ENCODE data around the gene NAA35.
"Not testable (repeated sequence)": the region's sequence is repeated elsewhere in the genome, so short reads cannot be mapped to it uniquely, and the experiment has no call there.

NAA35 gene

DNA sequence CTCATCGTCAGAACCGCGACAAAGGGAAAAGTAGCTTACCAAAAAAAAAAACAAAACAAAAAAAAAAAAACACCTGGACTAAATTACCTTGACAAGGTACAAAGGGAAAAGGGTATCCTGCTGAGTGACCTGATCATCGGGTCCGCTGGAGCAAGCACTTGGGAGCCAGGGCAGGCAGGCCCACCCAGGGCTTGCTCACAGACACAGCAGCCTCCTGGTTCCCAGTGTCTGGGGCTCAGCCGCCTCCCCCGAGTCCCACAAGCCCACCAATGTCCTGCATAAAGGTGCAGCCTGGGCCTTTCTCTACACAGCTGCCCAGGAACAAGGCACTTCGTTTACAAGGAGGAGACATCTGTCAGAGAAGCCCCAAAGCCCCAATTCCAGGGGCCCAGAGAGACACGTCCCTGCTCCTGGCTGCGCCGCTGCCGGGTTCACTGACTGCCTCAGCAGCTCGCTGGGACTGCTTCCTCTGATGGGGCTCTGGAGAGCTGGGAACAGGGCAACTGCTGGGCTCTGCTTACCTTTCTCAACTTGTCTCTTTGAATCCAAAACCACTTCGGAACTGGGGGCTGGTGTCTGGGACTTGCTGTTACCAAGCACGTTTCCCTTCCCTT, 95.0 kb downstream of the NAA35 start:
- no peak for DNase-seq

GRCh38 chr9:86036555-86036954, 95.6 kb downstream of the NAA35 start:
- no peak for DNase-seq

- DNase-seq, result no peak
Observed at GRCh38 chr9:86039991-86040860, 99.3 kb downstream of the NAA35 start.

DNA sequence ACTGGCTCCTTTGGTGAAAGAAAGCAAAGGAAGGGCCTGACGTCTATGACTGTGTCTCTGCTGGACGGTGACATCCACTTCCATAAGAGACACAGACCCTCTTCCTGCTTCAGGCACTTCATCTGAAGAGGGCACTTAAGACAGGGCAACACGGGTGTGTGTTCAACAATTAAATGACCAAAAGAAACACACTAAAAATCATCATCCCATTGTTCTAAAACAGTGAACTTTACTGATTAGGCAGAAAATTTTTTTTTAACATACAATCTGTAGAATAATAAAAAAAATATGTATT, 99.9 kb downstream of the NAA35 start:
- no peak for DNase-seq

GRCh38 chr9:86041311-86041741, 100.4 kb downstream of the NAA35 start:
- DNase-seq, result no peak

- DNase-seq, result no peak
Observed at GRCh38 chr9:86042199-86042978, 101.4 kb downstream of the NAA35 start.

- DNase-seq, result no peak
Observed at GRCh38 chr9:86043586-86043985, 102.6 kb downstream of the NAA35 start.

GRCh38 chr9:86043999-86044398, 103.1 kb downstream of the NAA35 start:
- DNase-seq, result no peak

DNA sequence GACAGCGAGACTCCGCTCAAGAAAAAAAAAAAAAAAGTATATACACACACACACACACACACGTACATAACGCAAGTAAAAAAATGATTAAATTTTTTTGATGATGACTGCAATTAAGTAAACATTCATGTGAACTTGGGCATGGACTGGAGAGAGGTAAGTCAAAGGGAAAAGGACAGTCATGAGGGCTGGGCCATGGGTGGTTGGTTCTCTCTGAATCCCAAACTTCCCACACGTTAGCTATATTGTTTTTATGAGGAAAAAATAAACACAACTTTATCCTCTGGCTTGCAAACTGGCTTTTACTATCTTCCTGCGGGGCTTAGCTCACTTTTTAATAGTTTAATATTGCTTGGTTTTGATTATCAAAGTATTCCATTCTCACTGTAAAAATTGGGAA, 104.7 kb downstream of the NAA35 start:
- DNase-seq, result no peak

DNA sequence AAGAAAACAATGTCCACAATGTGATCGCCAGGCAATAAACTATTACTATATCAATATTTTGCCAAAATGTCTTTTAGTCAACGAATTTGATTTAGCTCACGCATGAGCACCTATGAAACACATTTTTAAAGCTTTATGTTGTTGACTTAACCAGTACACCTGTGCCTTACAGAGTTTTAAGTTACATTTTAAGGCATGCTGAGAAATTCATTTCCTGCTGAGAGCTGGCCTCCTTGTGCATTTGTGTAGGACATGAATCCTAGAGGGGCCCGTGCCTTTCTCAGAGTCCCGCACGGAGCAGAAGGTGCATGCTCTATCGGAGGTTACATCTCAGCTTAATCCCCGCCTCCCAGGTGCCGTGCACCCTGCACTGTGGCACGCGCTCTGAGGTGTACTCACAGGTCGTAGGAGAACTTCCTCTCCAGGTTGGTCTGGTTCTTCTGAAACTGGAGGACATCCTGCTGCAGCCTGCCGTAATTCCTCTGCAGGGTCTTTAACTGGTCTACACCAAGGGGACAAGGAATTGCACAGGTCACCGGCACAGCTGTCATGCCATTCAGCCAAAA, 105.2 kb downstream of the NAA35 start:
- DNase-seq, result no peak

DNA sequence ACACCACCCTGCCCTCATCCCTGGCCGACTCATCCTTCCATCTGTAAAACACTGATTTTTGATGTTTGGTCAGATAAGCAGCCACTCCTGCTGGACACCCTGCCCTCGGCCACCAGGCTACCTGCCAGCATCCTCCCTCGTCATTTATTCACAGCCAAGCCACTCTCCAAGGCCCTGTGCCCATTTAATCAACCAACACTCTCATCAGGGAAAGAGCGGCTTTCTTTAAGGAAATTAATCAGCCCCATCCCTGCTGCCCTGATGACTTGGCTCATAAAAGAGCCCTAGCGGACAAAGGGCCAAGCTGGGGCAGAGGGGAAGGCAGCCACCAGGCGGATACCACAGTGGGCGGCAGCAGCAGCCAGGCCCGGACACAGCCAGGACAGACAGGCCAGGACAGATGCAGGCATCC, 106.0 kb downstream of the NAA35 start:
- no peak for DNase-seq

DNA sequence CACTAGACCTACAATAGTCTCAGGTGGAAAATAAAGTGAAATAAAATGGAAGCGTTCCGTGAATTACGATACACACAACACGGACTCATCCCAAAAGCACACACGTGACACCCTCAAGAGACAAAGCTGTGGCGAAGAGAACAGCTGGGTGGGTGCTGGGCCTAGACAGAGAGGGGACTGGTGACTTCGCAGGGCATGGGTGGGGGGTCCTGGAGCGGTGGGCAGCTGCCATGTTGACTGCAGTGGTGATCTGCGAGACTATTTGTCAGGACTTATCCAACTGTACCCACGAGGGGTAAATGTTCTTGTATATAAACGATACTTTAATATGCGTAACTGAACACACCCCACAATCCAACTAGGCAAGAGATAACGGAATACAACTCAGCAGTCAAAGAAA, 106.4 kb downstream of the NAA35 start:
- DNase-seq, result no peak

- DNase-seq, result not testable (repeated sequence)
Observed at GRCh38 chr9:86048018-86048742, 107.2 kb downstream of the NAA35 start.

- no peak for DNase-seq
Observed at GRCh38 chr9:86052556-86053468, 111.9 kb downstream of the NAA35 start.

DNA sequence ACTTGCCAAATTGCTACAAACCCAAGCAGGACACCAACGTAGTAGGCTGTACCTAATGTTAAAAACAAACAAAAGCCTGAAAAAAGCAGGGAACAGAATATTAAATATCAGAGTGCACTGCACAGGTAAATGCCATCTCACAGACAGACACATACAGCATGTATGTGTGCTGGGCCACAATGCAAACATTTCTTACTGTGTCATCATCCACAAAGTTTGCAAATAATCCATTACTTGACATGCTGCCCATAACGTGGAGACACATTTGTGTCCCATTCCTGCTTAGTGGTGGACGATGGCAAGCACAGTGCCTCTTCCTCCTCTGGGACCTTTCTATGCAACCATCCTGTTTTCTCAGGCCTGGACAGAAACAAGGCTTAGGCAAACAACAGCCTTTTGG, 113.7 kb downstream of the NAA35 start:
- DNase-seq, result no peak

GRCh38 chr9:86057491-86057890, 116.5 kb downstream of the NAA35 start:
- no peak for DNase-seq

DNA sequence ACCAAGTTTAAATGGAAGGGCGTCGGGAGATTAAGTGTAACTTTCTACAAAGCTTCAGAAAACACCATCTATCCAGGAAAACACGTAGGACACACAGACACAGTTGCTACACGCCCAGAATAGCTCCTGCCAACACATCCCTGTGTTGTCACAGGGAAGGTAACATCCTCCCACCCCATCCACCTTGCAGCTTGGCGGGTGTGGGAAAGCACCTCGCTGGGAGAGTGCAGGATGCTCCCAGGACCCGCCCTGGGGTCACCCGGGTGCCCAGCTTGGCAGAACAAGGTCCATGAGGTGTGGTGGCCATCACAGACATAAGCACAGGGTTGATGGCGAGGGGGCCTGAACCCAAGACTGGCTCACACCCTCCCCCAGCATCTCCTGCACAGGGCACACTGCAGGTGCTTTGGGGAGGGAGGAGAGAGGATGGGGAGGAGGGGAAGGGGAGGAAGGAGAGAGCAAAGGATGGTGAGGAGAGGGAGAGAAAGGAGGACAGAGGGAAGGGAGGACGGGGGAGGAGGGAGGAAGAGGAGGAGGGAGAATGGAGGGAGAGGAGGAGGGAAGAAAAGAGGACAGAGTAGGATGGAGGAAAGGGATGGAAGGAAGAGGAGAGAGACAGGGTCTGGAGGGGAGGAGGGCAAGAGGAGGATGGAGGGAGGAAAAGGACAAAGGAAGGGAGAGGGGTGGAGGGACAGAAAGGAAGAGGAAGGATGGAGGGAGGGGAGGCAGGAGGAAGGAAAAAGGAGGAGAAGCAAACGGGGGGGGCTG, 121.2 kb downstream of the NAA35 start:
- no peak for DNase-seq

DNA sequence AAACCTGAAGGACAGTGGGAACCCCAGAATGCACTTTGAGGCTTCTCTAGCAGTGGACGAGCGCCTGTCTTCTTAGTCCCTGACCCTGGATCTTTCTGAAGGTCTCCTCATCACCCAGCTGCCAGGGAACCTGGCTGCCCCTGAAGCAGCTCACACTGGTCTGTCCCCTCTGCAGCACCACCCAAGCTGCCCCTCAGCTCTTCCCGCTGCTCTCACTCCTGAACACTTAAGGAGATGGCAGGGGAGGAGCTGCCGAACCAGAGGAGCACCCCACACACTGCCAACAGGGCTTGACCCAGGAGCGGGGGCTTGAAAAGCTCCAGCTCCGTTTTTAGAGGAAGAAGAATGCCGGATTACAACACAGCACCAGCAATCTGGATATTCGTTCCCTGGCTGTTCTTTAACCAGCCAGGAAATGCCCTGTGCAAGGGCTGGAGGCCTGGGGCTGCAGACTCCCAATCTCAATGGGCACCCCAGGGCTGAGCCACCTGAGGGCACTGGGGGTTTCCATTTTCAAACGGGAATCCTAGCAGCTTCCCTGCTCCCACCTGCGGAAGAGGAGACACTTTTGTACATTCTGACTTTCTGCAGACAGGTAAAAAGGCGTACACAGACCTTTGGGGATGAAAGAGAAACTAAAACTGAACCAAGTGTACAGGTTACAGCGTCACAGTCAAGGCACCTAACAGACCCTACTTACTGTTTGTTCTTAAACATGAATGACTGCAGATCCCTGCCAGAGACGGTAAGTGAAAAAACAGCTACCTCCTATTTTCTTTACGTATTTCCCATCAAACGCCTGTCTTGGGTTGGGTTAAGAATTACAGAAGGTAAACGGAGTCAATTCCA, 122.1 kb downstream of the NAA35 start:
- DNase-seq, result no peak

DNA sequence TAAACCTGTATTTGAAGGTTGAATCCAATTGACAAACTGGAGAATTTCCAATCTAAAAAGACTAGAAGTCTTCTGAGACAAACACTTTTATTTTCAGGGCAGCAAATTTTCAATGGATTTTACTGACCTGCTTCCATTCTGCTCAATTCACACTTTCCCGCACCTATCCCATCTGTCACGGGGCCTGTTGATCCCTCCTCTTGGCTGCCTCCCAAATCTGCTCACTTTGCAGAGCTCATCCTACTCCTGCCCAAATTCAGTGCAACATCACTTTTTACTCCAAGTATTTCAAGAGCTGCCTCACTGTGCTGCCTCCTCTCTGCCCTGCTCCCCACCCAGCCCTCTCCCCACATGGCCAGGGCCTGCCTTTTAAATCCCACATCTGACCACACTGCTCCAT, 123.3 kb downstream of the NAA35 start:
- DNase-seq, result no peak
